HG03442 (cell line): Measurements from ENCODE around the gene PLD3.
"Not testable (repeated sequence)": the region's sequence is repeated elsewhere in the genome, so short reads cannot be mapped to it uniquely, and the experiment has no call there.

Experiments used
- ATAC-seq: cut with Tn5 transposase; IDR thresholded peaks from one replicate; pipeline ENCODE4 v1.9.1; 2021; ENCODE audit warnings: mild to moderate bottlenecking, moderate library complexity; ENCODE audit not compliant: unreplicated experiment

The PLD3 gene

DNA sequence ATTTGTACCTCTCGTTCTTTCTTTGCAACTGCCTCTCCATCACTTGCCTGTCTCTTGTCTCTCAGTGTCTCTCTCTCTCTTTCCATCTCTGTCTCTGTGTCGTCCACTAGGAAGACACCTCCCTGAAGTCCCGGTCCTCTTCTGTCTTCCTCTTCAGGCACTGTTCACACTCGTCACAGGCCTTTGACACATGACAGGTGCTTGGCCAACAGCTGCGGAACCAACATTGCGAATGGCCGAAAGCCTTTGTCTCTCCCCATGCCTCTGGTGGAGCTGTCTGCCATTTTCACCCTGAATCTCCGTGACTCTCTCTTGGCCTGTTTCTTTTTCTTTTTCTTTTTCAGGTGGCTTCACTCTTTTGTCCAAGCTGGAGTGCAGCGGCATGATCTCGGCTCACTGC lies 38.7 kb downstream of the PLD3 start:
- no peak for ATAC-seq

DNA sequence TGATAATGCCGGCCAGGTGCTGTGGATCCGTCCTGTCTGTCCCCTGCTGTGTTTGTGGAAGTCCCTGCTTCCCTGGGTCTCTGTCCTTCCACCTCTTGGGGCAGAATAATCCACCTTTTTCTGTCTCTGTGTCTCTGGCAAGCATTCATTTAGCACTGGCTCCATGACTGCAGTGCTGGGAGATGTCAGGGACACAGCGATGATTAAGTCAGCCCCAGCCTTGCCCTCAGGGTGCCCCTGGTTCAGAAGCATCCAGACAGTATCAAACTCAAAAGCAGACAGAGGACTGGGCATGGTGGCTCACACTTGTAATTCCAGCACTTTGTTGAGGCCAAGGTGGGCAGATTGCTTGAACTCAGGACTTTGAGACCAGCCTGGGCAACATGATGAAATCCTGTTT lies 40.0 kb downstream of the PLD3 start:
- ATAC-seq: no peak

DNA sequence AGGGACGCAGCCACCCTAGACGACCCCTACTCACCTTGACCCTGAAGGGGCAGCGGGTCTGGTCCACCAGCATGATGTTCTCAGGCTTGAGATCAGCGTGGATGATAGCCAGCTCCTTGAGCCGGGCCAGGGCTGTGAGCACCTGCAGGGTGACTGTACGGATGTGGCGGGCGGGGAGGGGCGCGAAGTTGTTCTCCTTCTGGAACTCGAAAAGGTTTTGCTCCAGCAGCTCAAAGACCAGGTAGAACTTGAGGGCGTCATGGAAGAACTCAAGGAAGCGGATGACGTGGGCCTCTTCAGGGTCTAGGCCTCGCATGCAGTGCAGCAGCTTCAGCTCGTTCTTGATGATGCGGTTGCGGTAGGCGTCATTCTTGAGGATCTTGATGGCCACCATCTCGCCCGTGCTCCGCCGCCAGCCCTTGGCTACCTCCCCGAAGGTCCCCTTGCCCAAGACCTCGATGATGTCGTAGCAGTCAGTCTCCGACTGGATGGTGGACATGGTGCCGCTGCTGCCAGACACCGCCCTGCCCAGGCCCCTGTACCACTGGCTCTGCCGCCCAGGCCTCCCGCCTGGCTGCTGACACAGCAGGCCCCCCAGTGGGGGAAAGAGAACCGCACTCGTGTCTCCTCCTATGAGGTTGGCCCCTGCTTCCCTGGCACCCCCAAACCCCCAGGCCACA lies 41.0 kb downstream of the PLD3 start:
- ATAC-seq: no peak

DNA sequence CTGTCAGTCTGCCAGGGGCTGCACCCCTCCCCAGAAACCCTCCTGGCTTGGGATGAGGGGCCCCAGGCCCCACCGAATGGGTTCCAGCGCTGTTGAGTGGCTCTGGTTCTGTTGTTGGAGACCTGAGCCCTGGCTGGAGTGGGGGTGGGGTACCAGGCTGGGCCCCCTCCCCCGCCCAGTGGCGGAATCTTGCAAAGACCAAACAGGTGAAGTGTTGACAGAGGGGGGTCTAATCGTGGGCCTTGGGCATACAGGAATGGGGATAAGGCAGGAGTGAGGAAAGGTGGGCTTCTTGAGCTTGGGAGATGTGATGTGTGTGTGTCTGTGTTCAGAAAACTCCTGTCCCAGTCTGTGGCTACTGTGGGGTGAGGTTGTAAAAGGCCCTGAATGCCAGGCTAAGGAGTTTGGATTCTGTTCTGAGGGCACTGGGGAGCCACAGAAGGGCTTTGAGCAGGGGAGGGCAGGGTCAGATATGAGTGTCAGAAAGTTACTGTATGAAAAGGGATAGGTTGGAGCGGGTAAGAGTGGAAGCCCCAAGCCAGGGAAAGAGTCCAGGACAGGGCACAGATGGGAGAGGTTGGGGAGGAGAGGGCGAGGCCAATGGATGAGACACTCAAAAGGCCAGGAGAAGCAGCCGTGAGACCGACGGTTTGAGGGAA lies 41.7 kb downstream of the PLD3 start, which contains the start of gene HIPK4:
HIPK4 (minus strand) TSS at position 98 of the 659 bp plus-strand sequence. CDS start 279 bp downstream, outside the sequence.
- ATAC-seq: no peak

DNA sequence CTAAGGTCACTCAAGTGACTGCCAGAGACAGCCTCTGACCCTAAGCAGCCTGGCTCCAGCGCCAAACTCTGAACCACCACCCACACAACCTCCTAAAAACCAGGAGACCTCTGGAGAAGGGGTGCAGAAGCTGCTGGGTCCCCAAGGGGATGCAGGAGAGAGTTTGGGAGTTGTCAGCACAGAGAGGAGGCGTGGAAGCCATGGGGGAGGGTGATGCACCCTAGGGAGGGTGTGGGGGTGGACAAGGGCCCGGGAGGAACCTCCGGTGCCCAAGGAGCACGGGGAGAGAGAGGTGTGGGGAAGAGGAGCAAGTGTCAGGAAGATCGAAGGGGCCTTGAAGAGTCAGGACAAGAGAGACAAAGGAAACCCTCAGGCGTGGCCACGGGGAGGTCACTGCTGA lies 43.6 kb downstream of the PLD3 start:
- ATAC-seq: no peak

DNA sequence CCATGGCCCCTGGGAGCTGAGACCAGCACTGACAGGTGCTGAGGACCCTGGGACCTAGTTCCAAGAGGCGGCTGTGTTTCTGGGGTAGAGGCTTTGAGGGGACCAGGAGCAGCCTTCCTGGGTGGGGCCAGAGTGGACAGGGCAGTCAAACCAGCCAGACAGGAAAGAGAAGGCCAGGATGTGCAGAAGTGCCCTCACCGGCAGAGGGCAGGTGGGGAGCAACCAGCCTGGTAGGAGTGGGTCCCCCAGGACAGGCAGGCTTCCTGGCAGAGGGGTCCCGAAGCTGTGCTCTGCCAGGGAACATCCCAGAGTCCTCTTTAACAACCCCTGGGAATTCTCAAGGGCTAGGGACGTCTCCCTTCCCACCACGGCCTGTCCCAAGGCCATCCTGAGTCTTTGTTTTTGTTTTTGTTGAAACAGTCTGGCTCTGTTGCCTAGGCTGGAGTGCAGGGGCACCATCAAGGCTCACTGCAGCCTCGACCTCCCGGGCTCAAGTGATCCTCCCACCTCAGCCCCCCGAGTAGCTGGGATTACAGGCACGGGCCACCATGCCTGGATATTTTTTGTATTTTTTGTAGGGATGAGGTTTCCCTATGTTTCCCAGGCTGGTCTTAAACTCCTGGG lies 44.5 kb downstream of the PLD3 start:
- no peak for ATAC-seq

DNA sequence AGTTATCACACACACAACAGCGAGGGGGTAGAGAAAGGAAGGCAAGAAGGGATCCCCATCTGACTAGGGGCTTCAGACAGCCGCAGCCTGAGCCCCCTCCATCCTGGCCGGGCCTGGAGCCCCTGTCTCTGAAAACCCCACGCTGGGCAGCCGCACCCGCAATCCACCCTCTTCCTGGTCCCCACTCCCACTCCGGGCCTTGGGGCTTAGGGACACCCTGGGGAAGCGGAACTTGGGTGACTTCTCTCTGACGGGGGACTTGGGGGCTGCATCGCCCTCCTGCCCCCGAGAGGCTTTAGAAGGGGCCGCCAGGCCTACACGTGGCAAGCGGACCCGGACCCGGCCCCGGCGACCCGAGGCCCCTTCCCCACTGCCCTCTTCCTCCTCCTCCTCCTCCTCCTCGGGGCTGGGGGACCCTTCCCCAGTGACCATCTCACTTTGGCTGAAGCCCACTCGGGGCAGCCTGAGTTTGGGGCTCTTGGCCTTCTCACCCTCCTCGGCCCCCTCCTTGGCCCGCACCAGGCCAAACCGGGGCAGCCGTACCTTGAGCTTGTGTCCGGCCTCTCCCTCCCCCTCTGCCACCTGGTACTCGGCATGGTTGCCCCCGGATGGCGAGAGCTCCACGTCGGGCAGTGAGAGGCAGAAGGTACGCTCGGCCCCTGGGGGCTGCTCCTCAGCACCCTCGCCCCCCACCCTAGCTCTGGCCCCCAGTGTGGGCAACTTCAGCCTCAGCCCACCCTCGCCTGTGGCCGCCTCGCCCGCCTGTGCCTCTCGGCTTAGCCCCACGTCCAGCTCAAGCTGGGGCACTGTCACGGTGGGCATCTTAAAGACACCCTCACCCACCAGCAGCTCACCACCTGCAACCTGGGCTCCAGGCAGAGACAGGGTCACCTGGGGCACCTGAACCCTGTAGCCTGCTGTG lies 45.7 kb downstream of the PLD3 start:
- ATAC-seq: no peak

DNA sequence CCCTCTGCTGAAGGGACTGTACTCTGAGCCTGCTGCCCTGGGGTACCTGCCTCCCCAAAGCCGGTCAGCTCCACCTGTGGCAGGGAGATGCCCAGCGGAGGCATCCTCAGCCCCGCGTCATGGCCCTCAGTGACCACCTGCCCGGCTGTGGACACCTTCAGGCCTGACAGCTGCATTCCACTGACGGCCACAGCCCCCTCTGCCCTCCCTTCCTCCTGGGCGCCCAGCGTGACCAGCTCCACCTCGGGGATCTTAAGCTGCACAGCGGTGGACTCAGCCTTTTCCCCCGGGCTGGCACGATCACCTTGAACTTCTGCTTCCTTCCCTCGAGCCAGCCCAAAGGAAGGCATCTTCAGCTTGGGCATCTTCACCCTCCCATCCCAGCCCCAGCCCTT lies 46.3 kb downstream of the PLD3 start:
- ATAC-seq: no peak

DNA sequence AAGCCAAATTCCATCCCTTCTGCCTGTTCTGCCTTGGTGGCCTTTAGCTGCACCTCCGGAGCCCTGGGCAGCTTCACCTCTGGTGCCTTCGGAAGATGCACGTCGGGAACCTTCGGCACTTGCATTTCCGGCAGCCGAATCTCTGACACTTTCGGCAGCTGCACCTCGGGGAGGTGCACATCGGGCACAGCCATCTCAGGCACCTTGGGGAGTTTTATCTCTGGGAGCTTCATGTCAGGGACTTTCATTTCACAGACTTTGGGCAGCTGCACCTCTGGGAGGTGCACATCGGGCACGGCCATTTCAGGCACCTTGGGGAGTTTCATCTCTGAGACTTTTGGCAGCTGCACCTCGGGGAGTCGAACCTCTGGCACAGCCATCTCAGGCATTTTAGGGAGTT lies 47.5 kb downstream of the PLD3 start:
- ATAC-seq: no peak

DNA sequence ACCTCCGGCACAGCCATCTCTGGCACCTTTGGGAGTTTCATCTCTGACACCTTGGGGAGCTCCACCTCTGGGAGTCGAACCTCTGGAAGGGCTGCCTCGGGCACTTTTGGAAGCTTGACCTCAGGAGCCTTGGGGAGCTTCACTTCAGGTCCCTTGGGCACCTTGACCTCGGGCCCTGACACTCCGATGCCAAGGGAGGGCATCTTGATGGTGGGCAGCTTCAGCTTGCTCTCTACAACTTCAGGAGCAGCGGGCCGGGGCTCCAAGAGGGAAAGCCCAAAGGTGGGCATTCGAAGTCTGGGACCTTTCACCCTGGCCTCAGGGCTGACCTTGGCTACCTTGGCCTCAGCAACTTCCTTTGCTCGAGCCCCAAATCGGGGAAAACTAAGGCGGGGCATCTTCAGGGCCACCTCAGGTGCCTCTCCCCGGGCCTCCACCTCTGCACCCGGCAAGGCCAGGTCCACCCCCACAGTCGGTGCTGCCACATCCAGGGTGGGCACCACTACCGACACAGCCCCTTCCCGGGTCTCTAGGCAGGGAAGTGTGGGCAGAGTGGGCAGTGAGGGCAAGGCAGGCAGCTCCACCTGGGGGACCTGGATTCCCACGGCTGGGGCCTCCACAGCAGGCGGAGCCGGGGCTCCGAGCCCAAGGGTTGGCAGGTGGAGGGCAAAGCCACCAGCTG lies 48.5 kb downstream of the PLD3 start:
- ATAC-seq: no peak

DNA sequence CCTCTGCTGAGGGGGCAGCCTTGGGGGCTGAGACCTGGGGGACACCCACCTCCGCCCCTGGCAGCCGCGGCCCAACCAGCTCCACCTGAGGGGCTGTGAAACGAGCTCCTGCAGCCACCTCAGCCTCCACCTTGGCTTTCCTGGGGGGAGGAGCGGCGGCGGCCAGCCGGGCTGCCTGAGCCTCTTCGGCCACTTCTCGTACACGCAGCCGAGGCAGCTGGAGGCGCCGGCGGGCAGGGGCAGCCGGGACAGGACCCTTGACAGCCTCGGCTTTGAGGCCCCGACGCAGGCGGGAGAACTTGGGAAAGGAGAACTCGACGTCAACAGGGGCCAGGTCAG lies 49.0 kb downstream of the PLD3 start:
- no peak for ATAC-seq

DNA sequence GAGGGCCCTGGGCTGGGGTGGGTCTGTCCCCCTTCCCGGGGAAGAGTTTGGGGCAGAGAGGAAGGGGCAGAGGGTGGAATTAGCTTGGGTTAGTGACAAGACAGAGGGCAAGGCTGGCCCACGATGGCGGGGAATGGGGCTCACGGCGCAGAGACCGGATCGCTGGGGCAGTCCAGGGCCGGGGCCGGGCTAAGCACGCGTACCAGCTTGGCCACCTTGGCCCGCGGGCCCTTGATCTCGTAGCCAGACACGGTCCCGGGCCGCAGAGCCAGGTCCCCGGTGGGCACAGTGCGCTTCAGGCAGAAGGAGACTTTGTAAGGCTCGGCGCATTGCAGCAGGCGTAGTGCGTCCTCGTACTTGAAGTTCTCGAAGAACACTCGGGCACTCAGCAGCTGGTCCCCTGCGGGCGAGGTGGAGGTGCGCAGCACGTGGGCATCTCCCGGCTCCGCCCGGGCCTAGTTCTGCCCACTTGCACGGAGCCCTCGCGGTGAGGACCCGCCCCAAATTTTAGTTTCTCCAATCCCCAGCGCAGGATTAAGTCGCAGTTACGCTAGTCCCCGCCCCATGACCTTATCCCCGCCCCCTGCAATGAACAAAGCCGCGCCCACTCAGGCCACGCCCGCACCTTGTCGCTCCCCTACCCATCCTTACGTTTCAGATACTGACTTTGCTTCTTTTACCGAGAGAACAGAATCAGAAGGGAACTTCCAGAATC lies 50.1 kb downstream of the PLD3 start:
- no peak for ATAC-seq

DNA sequence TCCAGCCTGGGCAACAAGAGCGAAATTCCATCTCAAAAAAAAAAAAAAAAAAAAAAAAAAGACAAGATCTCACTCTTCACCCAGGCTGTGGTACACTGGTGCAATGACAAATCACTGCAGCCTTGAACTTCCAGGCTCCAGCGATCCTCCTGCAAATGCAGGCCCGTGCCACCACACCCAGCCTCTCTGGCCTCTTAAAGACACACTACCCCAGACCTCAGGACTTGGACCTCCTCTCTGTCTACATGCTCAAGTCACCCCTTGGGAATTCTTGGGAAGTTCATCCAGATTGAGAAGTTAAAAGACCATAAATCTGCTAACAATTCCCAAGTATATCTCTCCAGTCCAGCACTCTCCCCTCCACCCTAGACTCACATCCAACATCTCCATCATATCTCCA lies 52.1 kb downstream of the PLD3 start:
- no peak for ATAC-seq

DNA sequence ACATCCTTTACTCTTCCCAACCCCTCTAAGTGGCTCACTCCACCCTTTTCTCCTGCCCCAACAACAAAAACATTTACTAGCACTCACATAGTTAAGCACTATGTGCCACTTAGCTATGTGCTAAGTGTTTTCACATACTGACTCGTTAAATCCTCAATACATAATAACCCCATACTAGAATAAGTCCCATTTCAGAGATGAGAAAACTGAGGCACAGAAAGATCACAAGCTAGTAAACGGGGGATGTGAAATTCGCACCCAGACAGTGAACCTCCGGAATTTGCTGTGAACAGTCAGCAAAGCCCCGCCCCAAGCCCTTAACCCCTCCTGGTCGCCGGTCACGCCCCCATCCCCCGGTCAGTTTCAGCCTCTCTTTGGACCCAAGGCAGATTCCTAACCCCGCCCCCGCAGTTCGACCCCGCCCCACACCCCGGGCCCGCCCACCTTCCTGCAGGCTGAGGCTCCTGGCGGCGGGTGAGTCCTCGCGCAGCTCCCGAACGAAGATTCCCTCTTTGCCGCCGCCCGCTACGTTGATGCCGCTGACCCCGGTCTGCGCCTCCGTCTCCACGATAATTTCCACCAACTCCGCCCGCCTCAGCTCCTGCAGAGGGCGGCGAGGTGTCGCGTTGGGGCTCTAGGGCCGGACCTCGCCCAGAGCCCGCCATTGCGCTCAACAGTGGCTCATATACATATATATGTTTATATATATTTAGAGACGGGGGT lies 54.9 kb downstream of the PLD3 start:
- peak; percentile 58 for ATAC-seq

DNA sequence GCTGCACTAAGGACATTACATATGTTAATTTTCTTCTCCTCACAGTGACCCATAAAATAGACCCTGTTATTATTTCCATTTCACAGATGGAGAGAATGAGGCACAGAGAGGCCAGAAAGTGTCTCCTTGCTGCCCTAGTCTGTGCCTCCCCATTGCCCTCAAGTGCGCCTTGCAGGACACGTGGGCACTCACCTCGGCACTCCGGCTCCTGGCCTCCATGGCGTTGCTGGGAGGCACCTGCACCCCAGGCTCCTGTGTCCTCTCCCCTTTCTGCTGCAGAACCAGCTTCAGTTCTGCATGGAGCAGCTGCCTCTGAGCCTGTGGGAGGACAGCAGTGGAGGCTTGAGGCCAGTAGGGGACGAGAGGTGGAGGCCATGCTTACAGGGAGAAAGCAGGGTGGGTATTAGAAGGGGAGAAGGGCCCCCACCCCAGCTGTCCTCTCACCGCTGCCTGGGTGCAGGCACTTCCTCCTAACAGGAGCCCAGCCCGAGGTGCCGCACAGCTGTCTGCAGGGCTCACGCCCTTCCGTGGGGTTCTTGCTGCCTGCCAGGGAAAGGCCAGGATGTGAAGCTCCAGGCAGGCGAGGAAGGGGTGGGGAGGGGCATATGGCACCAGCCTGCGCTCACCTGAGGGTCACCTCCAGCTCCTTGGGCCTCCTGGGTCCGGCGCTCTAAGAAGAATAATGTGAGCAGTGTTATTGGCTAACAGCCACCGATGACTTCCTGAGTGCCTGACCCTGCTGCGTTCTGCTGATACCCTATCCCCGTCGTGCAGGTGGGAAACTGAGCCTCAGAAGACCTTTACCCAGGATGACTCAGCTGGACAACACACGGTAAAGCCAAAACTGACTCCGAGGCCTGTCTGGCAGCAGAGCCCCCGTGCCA lies 59.5 kb downstream of the PLD3 start:
- no peak for ATAC-seq

DNA sequence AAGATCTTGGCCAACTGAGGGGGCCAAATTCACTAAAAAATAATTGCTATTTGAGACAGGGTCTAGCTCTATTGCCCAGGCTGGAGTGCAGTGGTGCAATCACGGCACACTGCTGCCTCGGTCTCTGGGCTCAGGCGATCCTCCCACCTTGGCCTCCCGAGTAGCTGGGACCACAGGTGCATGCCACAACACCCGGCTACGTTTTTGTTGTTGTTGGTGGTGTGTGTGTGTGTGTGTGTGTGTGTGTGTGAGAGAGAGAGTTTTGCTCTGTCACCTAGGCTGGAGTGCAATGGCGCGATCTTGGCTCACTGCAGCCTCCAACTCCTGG lies 60.1 kb downstream of the PLD3 start:
- not testable (repeated sequence) for ATAC-seq

DNA sequence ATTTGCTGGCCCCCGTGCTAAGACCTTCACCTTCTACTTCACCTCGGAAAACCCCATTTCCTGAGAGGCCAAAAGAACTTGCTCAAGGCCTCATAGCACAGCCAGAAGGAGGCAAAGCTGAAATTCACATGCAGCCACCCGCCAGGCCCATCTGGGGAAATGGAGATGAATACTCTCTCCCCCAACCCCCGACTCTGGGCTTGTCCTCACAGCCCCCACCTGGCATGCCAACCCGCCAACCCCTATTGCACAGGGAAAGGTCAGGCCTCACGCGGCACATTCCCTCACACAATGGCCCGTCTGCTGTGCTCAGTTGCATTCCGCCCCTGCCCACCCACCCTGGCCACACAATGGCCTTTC lies 61.5 kb downstream of the PLD3 start:
- ATAC-seq: no peak

DNA sequence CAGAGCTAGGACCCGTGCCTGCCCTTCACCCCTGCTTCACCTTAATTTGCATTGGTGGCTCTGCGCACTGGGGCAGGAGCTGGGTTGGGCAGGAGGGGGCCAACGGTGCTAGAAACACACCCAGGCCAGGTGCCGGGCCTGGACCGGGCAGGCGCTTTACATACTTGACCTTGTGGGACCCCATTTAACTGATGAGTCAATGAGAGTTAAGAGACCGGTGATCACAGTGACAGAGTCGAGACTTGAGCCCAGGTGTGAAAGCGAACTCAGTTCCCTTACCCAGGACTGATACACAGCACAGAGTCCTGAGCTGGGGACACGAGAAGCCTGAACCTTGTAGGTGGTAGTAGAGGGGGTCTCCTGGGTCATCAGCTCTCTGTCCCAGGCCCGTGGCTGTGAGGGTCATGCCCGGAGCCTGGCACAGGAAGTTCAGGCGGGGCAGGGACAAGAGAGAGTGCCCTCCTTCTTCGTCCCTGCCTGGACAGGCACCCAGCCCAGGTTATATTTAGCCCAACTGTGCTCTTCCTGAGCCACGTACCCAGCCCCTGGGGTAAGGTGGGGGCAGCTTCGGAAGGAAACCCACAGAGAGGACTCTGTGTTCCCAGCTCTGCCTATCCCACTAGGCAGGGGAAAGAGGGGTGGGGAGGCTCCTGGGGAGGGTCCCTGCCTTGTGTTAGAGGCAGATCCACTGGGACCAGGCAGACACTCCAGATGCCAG lies 62.8 kb downstream of the PLD3 start:
- no peak for ATAC-seq
